GM13977 (cell line): ENCODE data around the gene CHST11.

Experiments
- DNase-seq: peaks from one replicate; pipeline ENCODE4 v3.0.0; 2012; ENCODE audit warnings: low spot score
- in situ Hi-C: fragments of 300-500 bp; cut with MboI; formaldehyde crosslinking; loops from one replicate; pipeline ENCODE4 v1.12.0; 2022; ENCODE audit warnings: low sequenced_read_pairs, low pct_unique_long_range_greater_than_20kb, mixed read lengths, inconsistent platforms; ENCODE audit not compliant: unreplicated experiment
- TF ChIP-seq, protein P1 (sequence below): IDR thresholded peaks from 2 replicates; pipeline ENCODE4 v1.5.1; 2012; ENCODE audit warnings: mild to moderate bottlenecking, control low read depth; ENCODE audit not compliant: insufficient read depth; ENCODE audit errors: extremely low read depth, missing control alignments

The CHST11 gene

GRCh38 chr12:104736307-104736706 is 279.6 kb downstream of the CHST11 start:
- in situ Hi-C loops = no loop called here
- TF ChIP-seq, protein P1, sequence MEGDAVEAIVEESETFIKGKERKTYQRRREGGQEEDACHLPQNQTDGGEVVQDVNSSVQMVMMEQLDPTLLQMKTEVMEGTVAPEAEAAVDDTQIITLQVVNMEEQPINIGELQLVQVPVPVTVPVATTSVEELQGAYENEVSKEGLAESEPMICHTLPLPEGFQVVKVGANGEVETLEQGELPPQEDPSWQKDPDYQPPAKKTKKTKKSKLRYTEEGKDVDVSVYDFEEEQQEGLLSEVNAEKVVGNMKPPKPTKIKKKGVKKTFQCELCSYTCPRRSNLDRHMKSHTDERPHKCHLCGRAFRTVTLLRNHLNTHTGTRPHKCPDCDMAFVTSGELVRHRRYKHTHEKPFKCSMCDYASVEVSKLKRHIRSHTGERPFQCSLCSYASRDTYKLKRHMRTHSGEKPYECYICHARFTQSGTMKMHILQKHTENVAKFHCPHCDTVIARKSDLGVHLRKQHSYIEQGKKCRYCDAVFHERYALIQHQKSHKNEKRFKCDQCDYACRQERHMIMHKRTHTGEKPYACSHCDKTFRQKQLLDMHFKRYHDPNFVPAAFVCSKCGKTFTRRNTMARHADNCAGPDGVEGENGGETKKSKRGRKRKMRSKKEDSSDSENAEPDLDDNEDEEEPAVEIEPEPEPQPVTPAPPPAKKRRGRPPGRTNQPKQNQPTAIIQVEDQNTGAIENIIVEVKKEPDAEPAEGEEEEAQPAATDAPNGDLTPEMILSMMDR = no peak
- DNase-seq = no peak

GRCh38 chr12:104737113-104737512 is 280.4 kb downstream of the CHST11 start:
- no peak for DNase-seq
- in situ Hi-C loops = no loop called here
- TF ChIP-seq, protein P1 = no peak

DNA sequence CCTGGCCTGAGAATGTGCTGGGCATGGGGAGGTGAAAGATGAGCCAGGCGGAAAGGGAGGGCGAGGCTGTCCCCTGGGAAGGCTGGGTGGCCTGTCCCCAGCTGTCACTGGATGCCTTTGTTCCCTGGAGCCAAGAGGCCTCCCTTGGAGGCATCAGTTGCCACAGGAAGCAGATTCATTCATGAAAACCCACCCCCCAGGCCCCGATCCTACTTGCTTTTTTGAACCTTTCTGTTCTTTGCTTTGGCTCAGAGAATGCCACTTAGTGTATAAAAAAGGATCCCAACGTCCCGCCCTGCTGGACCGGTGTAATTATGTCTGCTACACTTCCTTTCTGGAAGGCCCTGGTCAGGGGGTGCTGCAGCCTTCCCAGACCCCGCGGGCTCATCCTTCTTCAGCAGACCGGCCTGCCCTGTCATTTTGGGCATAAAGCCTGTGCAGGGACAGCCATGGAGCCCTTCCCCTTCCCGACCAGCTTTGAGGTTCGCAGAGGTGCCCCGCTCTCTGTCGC is 281.1 kb downstream of the CHST11 start:
- no peak for DNase-seq
- in situ Hi-C loops = no loop called here
- TF ChIP-seq, protein P1 = no peak

DNA sequence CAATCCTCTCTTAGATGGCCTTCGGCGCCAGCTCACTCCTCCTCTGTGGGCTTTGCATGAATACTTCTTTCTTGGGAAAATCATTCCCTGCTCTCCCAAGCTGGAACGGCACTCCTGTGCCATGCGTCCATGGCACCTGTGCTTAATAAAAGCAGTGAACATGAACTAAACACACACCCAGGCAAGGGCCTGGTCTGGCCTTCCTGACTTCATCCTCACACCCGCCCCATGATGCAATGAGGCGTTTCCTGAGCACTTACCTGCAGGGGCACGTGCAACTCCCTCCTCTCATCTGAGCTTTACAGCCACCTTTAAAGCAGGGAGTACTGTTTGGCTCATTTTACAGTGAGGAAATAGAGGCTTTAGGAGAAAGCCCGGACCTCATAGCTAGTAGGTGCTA is 281.6 kb downstream of the CHST11 start:
- TF ChIP-seq, protein P1 = no peak
- no peak for DNase-seq

GRCh38 chr12:104738776-104739642 is 282.3 kb downstream of the CHST11 start:
- DNase-seq = no peak
- in situ Hi-C loops = no loop called here
- TF ChIP-seq, protein P1 = no peak

More for the DNA sequence above, 281.6 kb downstream of the CHST11 start:
- in situ Hi-C loops = no loop called here

DNA sequence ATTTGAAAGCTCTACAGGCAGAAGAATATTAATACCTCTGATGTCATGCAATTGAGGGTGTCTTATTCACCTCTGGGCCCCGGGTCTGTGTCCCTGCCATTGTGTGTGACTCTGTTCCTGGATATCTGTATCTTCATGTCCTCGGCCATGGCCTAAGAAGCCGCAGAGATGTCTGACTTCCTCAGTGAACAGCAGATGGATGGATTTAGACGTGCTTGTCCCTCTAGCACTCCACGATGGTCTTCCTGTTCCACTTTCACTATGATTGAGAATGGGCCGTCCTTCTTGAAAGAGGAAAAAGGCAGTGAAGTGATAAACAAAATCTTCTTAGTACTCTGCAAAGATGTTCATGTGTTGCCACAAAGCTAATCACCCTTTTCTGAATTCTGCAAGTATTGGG is 283.9 kb downstream of the CHST11 start:
- in situ Hi-C loops = no loop called here
- DNase-seq = peak; percentile 74
- TF ChIP-seq, protein P1 = no peak
